HG02763 (cell line): ENCODE results near the gene ALG14.
"Not testable (repeated sequence)": the region's sequence is repeated elsewhere in the genome, so short reads cannot be mapped to it uniquely, and the experiment has no call there.

Experiments
- ATAC-seq: cut with Tn5 transposase; IDR thresholded peaks from one replicate; pipeline ENCODE4 v1.9.1; 2021; ENCODE audit warnings: mild to moderate bottlenecking, moderate library complexity; ENCODE audit not compliant: unreplicated experiment

ALG14 gene

GRCh38 chr1:95043141-95043980, 29.4 kb downstream of the ALG14 start:
- ATAC-seq = peak; percentile 86

GRCh38 chr1:95042286-95042685, 30.5 kb downstream of the ALG14 start:
- no peak for ATAC-seq

GRCh38 chr1:95041491-95042165, 31.1 kb downstream of the ALG14 start:
- ATAC-seq = no peak

GRCh38 chr1:95040032-95040525, 32.7 kb downstream of the ALG14 start:
- no peak for ATAC-seq

GRCh38 chr1:95039360-95040031, 33.3 kb downstream of the ALG14 start:
- ATAC-seq = no peak

- ATAC-seq = no peak
These were observed 37.2 kb downstream of the ALG14 start for GRCh38 chr1:95035536-95035935.

- ATAC-seq = no peak
These were observed 38.2 kb downstream of the ALG14 start for GRCh38 chr1:95034506-95034905.

- no peak for ATAC-seq
These were observed 38.9 kb downstream of the ALG14 start for GRCh38 chr1:95033843-95034242.

- ATAC-seq = no peak
These were observed 43.2 kb downstream of the ALG14 start for GRCh38 chr1:95029532-95029931.

- no peak for ATAC-seq
These were observed 43.8 kb downstream of the ALG14 start for GRCh38 chr1:95028954-95029353.

- ATAC-seq = no peak
These were observed 45.7 kb downstream of the ALG14 start for GRCh38 chr1:95027046-95027445.

- ATAC-seq = no peak
These were observed 49.2 kb downstream of the ALG14 start for GRCh38 chr1:95023399-95024043.

- ATAC-seq = no peak
These were observed 50.2 kb downstream of the ALG14 start for GRCh38 chr1:95022644-95022926.

- no peak for ATAC-seq
These were observed 50.7 kb downstream of the ALG14 start for GRCh38 chr1:95021805-95022643.

- ATAC-seq = no peak
These were observed 51.6 kb downstream of the ALG14 start for GRCh38 chr1:95021119-95021518.

GRCh38 chr1:95019466-95019865, 53.3 kb downstream of the ALG14 start:
- ATAC-seq = not testable (repeated sequence)

- ATAC-seq = no peak
These were observed 54.0 kb downstream of the ALG14 start for GRCh38 chr1:95018602-95019369.

GRCh38 chr1:95017775-95018174, 55.0 kb downstream of the ALG14 start:
- ATAC-seq = no peak

- no peak for ATAC-seq
These were observed 57.7 kb downstream of the ALG14 start for GRCh38 chr1:95015076-95015475.
